Transverse colon (tissue), 4 donors: ENCODE results near the gene PNKD. TPM values are rescaled to one million over a fixed set of nuclear protein-coding genes. Genes with fewer than 3 reads are reported as not detected.

Experiments
- DNase-seq: peaks from one replicate; pipeline ENCODE4 v3.0.0-alpha.2; 2019
- H3K27ac ChIP-seq, 4 donors: fragments of 200-600 bp; sonication (generic); 2 replicates each; pipeline ENCODE4 v1.5.1; 2016 to 2018; ENCODE audit warnings: inconsistent platforms in 4 of 4
- H3K27me3 ChIP-seq: fragments of 200-600 bp; sonication (generic); 2 replicates; pipeline ENCODE4 v1.5.1; 2017; ENCODE audit warnings: inconsistent platforms
- H3K36me3 ChIP-seq, 4 donors: fragments of 200-600 bp; sonication (generic); 2 replicates each; pipeline ENCODE4 v1.5.1; 2017 to 2019; ENCODE audit warnings: inconsistent platforms in 4 of 4
- H3K4me1 ChIP-seq, 4 donors: fragments of 200-600 bp; sonication (generic); 2 replicates each; pipeline ENCODE4 v1.5.1; 2017 to 2020; ENCODE audit warnings: inconsistent platforms in 4 of 4
- H3K4me3 ChIP-seq, 4 donors: fragments of 200-600 bp; sonication (generic); 1 replicate in 1 of 4; 2 replicates in 3 of 4; pipeline versions ENCODE4 v1.5.1 to v1.6.1; 2017 to 2019; ENCODE audit warnings: inconsistent platforms in 4 of 4
- H3K9me3 ChIP-seq, 2 donors: fragments of 200-600 bp; sonication (generic); 2 replicates each; pipeline ENCODE4 v1.5.1; 2017 to 2019; ENCODE audit warnings: inconsistent platforms in 2 of 2
- EP300 ChIP-seq: sonication (generic); formaldehyde crosslinking; IDR thresholded peaks from one replicate; pipeline ENCODE4 v1.6.1; 2017; ENCODE audit warnings: antibody characterized with exemption, low read depth
- POLR2A ChIP-seq: fragments of 450-650 bp; IDR thresholded peaks from one replicate; pipeline ENCODE4 v1.6.1; 2016; ENCODE audit warnings: antibody characterized with exemption, mild to moderate bottlenecking, moderate library complexity
- POLR2AphosphoS5 ChIP-seq, 3 donors: sonication (generic); formaldehyde crosslinking; IDR thresholded peaks; one replicate each; pipeline ENCODE4 v1.6.1; 2016; ENCODE audit warnings: antibody characterized with exemption in 3 of 3
- WGBS, 2 donors: methylation state at CpG; one replicate each; pipeline ENCODE4 v1.1.5; 2018; ENCODE audit warnings: low coverage in 1 of 2; 5-methylcytosine and 5-hydroxymethylcytosine counted together
- in situ Hi-C, 4 donors: fragments of 200-750 bp; cut with MboI; loops; one replicate each; pipeline versions ENCODE4 v1.15.0 to v1.15.1; 2017; ENCODE audit warnings: low sequenced_read_pairs in 3 of 4, low pct_ligation_motif_present in 1 of 4, low pct_unique_long_range_greater_than_20kb in 1 of 4
- intact Hi-C: fragments of 100-400 bp; cut with DNase I; formaldehyde crosslinking; loops from one replicate; pipeline ENCODE4 v1.15.1; 2023; ENCODE audit warnings: low total_unique reads
- total RNA-seq, 4 donors: library from RNA; depleted of rRNA; stranded (reverse); fragments of >200 nt; gene quantifications; one replicate each; pipeline ENCODE4 v1.1.0, GENCODE V29; 2016
- TF ChIP-seq, protein P1 (sequence below), 5 experiments: fragments of 200-600 bp in 3 of 5; fragments of 450-650 bp in 2 of 5; sonication (generic) in 3 of 5; IDR thresholded peaks; 1 replicate in 2 of 5; 2 replicates in 3 of 5; pipeline ENCODE4 v1.5.1; 2016 to 2017; ENCODE audit warnings: antibody characterized with exemption in 5 of 5, inconsistent platforms in 3 of 5, mild to moderate bottlenecking in 2 of 5, moderate library complexity in 1 of 5

Gene PNKD
- total RNA-seq, 4 donors from 2014 or later, result 14.3 to 111 (median 100) TPM

DNA sequence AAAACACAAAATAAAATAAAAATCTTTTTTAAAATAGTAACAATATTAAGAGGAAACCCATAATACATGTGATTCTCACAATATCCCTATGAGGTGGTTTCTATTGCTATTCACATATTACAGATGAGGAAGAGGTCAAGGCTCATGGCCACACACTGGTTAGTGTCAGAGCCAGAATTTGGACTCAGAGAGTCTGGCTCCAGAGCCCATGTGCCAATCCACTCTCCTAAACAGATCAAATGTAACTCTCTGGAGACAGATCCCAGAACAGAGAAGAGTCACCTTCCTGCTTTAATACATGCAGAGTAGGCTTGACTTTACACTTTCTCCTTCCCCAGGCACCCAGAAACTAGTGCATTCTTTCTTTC, 101.6 kb downstream of the PNKD start:
- no peak for DNase-seq
- in situ Hi-C loops (no loop called here), intact Hi-C loops (loop anchor here (10.0 kb wide), 1 partner anchor 187 kb away; no protein-coding TSS in a partner anchor)
- Histone ChIP-seq H3K36me3 (no peaks in the 10 kb centered on the region), H3K4me1 (peaks cover 4 to 27% (median 15%) of the 10 kb centered on the region in 4 donors), H3K27me3 (no peaks in the 10 kb centered on the region), H3K9me3 (no peaks in the 10 kb centered on the region), H3K27ac (peak overlapping the region in 3 of 4 donors; percentile 56 to 93 (median 72)), H3K4me3 (no peak overlapping the region)
- TF ChIP-seq EP300 (no peak), POLR2A (no peak), POLR2AphosphoS5 (IDR thresholded peaks at IDR 0.05) (no peak)
- TF ChIP-seq, protein P1, sequence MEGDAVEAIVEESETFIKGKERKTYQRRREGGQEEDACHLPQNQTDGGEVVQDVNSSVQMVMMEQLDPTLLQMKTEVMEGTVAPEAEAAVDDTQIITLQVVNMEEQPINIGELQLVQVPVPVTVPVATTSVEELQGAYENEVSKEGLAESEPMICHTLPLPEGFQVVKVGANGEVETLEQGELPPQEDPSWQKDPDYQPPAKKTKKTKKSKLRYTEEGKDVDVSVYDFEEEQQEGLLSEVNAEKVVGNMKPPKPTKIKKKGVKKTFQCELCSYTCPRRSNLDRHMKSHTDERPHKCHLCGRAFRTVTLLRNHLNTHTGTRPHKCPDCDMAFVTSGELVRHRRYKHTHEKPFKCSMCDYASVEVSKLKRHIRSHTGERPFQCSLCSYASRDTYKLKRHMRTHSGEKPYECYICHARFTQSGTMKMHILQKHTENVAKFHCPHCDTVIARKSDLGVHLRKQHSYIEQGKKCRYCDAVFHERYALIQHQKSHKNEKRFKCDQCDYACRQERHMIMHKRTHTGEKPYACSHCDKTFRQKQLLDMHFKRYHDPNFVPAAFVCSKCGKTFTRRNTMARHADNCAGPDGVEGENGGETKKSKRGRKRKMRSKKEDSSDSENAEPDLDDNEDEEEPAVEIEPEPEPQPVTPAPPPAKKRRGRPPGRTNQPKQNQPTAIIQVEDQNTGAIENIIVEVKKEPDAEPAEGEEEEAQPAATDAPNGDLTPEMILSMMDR (IDR thresholded peaks at IDR 0.05), result no peak

DNA sequence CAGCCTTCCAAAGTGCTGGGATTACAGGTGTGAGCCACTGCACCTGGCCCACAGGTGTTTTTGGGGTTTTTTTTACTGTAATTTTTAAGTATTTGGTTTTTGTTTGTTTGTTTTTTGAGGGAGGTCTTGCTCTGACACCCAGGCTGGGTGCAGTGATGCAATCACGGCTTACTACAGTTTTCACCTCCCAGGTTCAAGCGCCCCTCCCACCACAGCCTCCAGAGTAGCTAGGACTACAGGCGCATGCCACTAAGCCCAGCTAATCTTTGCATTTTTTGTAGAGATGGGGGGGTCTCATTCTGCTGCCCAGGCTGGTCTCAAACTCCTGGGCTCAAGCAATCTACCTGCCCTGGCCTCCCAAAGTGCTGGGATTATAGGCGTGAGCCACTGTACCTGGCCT, 104.5 kb downstream of the PNKD start:
- 27 to 48% methylated on average over 3 to 4 of the region's 4 CpGs for whole genome bisulfite sequencing, 2 donors
- in situ Hi-C loops (loop anchor here in 3 of 4 donors (25.0 kb wide), 2 partner anchors 87 to 187 kb away; partner anchors contain the start of gene TMBIM1 (in 2 of the 3)), intact Hi-C loops (loop anchor here (10.0 kb wide), 1 partner anchor 190 kb away; no protein-coding TSS in a partner anchor)
- Histone ChIP-seq H3K4me3 (no peak overlapping the region), H3K9me3 (no peaks in the 10 kb centered on the region), H3K4me1 (peaks cover 0 to 2% (median 0%) of the 10 kb centered on the region in 4 donors), H3K27ac (peak overlapping the region in 2 of 4 donors; percentile 39 to 70), H3K27me3 (no peaks in the 10 kb centered on the region), H3K36me3 (no peaks in the 10 kb centered on the region)
- DNase-seq, result no peak
- TF ChIP-seq POLR2A (no peak), EP300 (no peak), POLR2AphosphoS5 (IDR thresholded peaks at IDR 0.05) (no peak)
- TF ChIP-seq, protein P1 (IDR thresholded peaks at IDR 0.05), result no peak

DNA sequence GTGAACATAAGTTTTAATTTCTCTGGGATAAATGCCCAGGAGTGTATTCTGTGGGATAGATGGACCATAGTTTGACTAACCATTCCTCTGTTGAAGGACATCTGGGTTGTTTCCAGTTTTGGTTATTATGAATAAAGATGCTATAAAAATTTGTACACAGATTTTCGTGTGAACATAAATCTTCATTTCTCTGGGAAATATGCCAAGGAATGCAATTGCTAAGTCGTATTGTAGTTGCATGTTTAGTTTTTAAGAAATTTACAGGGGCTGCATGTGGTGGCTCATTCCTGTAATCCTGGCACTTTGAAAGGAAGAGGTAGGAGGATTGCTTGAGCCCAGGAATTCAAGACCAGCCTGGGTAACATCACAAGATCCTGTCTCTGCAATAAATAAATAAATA, 104.9 kb downstream of the PNKD start:
- H3K36me3 ChIP-seq, result no peaks in the 10 kb centered on the region
- peak overlapping the region in 3 of 4 donors; percentile 16 to 70 (median 39) for H3K27ac ChIP-seq
- peaks cover 0 to 2% (median 0%) of the 10 kb centered on the region in 4 donors for H3K4me1 ChIP-seq
- intact Hi-C loops (loop anchor here (10.0 kb wide), 1 partner anchor 190 kb away; no protein-coding TSS in a partner anchor), in situ Hi-C loops (loop anchor here in 3 of 4 donors (25.0 kb wide), 2 partner anchors 88 to 188 kb away; partner anchors contain the start of gene TMBIM1 (in 2 of the 3))
- DNase-seq, result no peak
- no peak overlapping the region for H3K4me3 ChIP-seq
- WGBS, 2 donors, result 15 to 26% methylated on average over 2 of the region's 2 CpGs
- no peaks in the 10 kb centered on the region for H3K9me3 ChIP-seq
- peak; percentile 34 for TF ChIP-seq EP300
- TF ChIP-seq, protein P1 (IDR thresholded peaks at IDR 0.05), result no peak
- peak in 2 of 3 donors; percentile 56 to 75 for TF ChIP-seq POLR2AphosphoS5 (IDR thresholded peaks at IDR 0.05)
- H3K27me3 ChIP-seq, result no peaks in the 10 kb centered on the region

DNA sequence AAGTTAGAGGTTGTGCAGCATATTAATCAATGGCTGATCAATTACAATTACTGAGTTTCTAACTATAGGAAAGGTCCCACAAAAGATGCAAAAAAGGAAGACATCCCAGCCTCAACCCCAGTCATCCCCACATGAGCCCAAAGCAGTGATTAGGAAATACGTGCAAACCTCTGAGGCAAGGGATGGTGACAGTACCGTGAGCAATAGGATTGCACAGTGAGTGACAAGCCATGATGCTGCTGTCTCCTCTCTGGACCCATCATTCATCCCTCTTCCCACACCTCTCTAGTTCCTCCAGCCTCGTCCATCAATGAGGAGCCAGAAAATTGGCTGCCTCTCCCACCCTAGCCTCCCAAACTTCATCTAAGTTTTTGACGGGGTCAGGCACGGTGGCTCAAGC, 107.7 kb downstream of the PNKD start:
- peaks cover 0 to 2% (median 0%) of the 10 kb centered on the region in 4 donors for H3K4me1 ChIP-seq
- in situ Hi-C loops, result loop anchor here in 3 of 4 donors (25.0 kb wide), 2 partner anchors 91 to 191 kb away; partner anchors contain the start of gene TMBIM1 (in 2 of the 3)

More for the DNA sequence above, 107.7 kb downstream of the PNKD start:
- H3K36me3 ChIP-seq, result no peaks in the 10 kb centered on the region
- H3K9me3 ChIP-seq, result no peaks in the 10 kb centered on the region
- no peak overlapping the region for H3K4me3 ChIP-seq
- WGBS, 2 donors, result 89% methylated on average over 5 of the region's 5 CpGs; no CpG with 5 or more reads in 1 of the 2 donors
- no peak for DNase-seq
- intact Hi-C loops, result loop anchor here (10.0 kb wide), 1 partner anchor 193 kb away; no protein-coding TSS in a partner anchor
- H3K27ac ChIP-seq, result no peak overlapping the region
- H3K27me3 ChIP-seq, result no peaks in the 10 kb centered on the region
- TF ChIP-seq EP300 (no peak), POLR2AphosphoS5 (IDR thresholded peaks at IDR 0.05) (no peak), POLR2A (no peak)
- TF ChIP-seq, protein P1 (IDR thresholded peaks at IDR 0.05), result no peak
